Nephron progenitor cell (in vitro differentiated cells): ENCODE results near the gene LGMN.

ENCODE experiments used
- DNase-seq: peaks from one replicate; pipeline ENCODE4 v3.0.0; 2021
- H3K27ac Mint-ChIP-seq: 2 replicates; pipeline ENCODE4 v1.8.0; 2021; ENCODE audit warnings: mild to moderate bottlenecking, moderate library complexity, mixed read lengths
- H3K27me3 Mint-ChIP-seq: 2 replicates; pipeline ENCODE4 v1.8.0; 2021; ENCODE audit warnings: mild to moderate bottlenecking, low read depth, mixed read lengths; ENCODE audit not compliant: poor library complexity
- H3K36me3 Mint-ChIP-seq: 2 replicates; pipeline ENCODE4 v1.8.0; 2021; ENCODE audit warnings: low read depth, mixed read lengths
- H3K4me1 Mint-ChIP-seq: 2 replicates; pipeline ENCODE4 v1.8.0; 2021; ENCODE audit warnings: mixed read lengths
- H3K4me3 Mint-ChIP-seq: 2 replicates; pipeline ENCODE4 v1.8.0; 2021; ENCODE audit warnings: mild to moderate bottlenecking, moderate library complexity, mixed read lengths
- H3K9me3 Mint-ChIP-seq: 2 replicates; pipeline ENCODE4 v1.8.0; 2021; ENCODE audit warnings: mild to moderate bottlenecking, moderate library complexity, mixed read lengths
- CTCF ChIP-seq: fragments of 200-600 bp; sonication (generic); IDR thresholded peaks from 2 replicates; pipeline ENCODE4 v1.5.0; 2021; ENCODE audit warnings: antibody characterized with exemption

Gene LGMN

GRCh38 chr14:92702441-92702918 lies 45.9 kb downstream of the LGMN start:
- Mint-ChIP-seq H3K4me1 (peaks cover 12% of the 10 kb centered on the region), H3K4me3 (no peak overlapping the region), H3K9me3 (no peaks in the 10 kb centered on the region), H3K27me3 (peaks cover 8% of the 10 kb centered on the region), H3K36me3 (peaks cover 38% of the 10 kb centered on the region), H3K27ac (no peak overlapping the region)
- TF ChIP-seq CTCF = no peak
- DNase-seq = no peak

GRCh38 chr14:92701826-92702225 lies 46.6 kb downstream of the LGMN start:
- TF ChIP-seq CTCF = no peak
- Mint-ChIP-seq H3K9me3 (no peaks in the 10 kb centered on the region), H3K27me3 (peaks cover 13% of the 10 kb centered on the region), H3K27ac (no peak overlapping the region), H3K36me3 (peaks cover 31% of the 10 kb centered on the region), H3K4me3 (no peak overlapping the region), H3K4me1 (peaks cover 12% of the 10 kb centered on the region)
- DNase-seq = no peak

- no peak overlapping the region for H3K4me3 Mint-ChIP-seq
- no peak for DNase-seq
- peaks cover 38% of the 10 kb centered on the region for H3K27me3 Mint-ChIP-seq
- peaks cover 13% of the 10 kb centered on the region for H3K4me1 Mint-ChIP-seq
- no peak for TF ChIP-seq CTCF
- no peak overlapping the region for H3K27ac Mint-ChIP-seq
- peaks cover 3% of the 10 kb centered on the region for H3K36me3 Mint-ChIP-seq
- H3K9me3 Mint-ChIP-seq = no peaks in the 10 kb centered on the region
Measured at GRCh38 chr14:92698393-92698792, 50.0 kb downstream of the LGMN start.

GRCh38 chr14:92696366-92696765 lies 52.1 kb downstream of the LGMN start:
- Mint-ChIP-seq H3K9me3 (no peaks in the 10 kb centered on the region), H3K4me1 (peaks cover 13% of the 10 kb centered on the region), H3K4me3 (no peak overlapping the region), H3K27me3 (peaks cover 41% of the 10 kb centered on the region), H3K36me3 (no peaks in the 10 kb centered on the region), H3K27ac (no peak overlapping the region)
- no peak for DNase-seq
- TF ChIP-seq CTCF = no peak

- H3K9me3 Mint-ChIP-seq = no peaks in the 10 kb centered on the region
- no peaks in the 10 kb centered on the region for H3K36me3 Mint-ChIP-seq
- no peak overlapping the region for H3K4me3 Mint-ChIP-seq
- no peak overlapping the region for H3K27ac Mint-ChIP-seq
- H3K27me3 Mint-ChIP-seq = peaks cover 46% of the 10 kb centered on the region
- peaks cover 13% of the 10 kb centered on the region for H3K4me1 Mint-ChIP-seq
- no peak for DNase-seq
- no peak for TF ChIP-seq CTCF
Measured at GRCh38 chr14:92695562-92695961, 52.9 kb downstream of the LGMN start.

GRCh38 chr14:92694807-92695206 lies 53.6 kb downstream of the LGMN start:
- Mint-ChIP-seq H3K27ac (peak overlapping the region; percentile 15), H3K4me3 (no peak overlapping the region), H3K27me3 (peaks cover 54% of the 10 kb centered on the region), H3K4me1 (peaks cover 13% of the 10 kb centered on the region), H3K36me3 (no peaks in the 10 kb centered on the region), H3K9me3 (no peaks in the 10 kb centered on the region)
- no peak for TF ChIP-seq CTCF
- no peak for DNase-seq
